GM06990 (cell line): ENCODE results near the gene DUSP18.

Experiments used
- DNase-seq: peaks from one replicate; pipeline ENCODE4 v3.0.0-alpha.2; 2011; ENCODE audit not compliant: insufficient read length; ENCODE audit errors: extremely low read depth
- H3K27me3 ChIP-seq: replicated peaks from 2 replicates; pipeline ENCODE4 v1.6.0; 2011; ENCODE audit warnings: low read length; ENCODE audit not compliant: control insufficient read depth, insufficient read depth
- H3K36me3 ChIP-seq: 2 replicates; pipeline ENCODE4 v1.5.1; 2011; ENCODE audit warnings: low read length; ENCODE audit not compliant: control insufficient read depth, insufficient read depth
- H3K4me3 ChIP-seq: replicated peaks from 2 replicates; pipeline ENCODE4 v1.5.1; 2011; ENCODE audit warnings: low read depth, mild to moderate bottlenecking, control low read depth, low read length
- CTCF ChIP-seq: IDR thresholded peaks from 2 replicates; pipeline ENCODE4 v1.5.1; 2011; ENCODE audit warnings: low read length, control low read depth, mild to moderate bottlenecking, inconsistent platforms; ENCODE audit not compliant: insufficient read depth, poor library complexity, severe bottlenecking

Gene DUSP18

DNA sequence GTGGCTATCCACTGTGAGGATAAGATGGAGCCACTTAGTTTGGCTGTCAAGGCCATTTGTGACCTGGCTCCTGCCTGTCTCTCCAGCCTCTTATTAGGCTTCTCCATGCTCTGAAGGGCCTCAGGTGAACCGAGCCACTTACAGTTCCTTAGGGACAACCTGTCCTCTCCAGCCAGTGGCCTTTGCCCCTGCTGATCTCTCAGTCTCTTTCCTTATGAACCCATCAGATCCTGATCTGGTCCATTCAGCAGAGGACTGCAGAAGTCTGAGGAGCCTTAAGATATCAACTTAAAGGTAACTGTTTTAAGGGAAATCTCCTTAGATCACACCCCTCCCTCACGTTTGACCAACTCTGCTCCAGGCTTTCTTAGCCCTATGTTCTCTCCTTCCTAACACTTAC is 2.4 kb downstream of the DUSP18 start:
- H3K36me3 ChIP-seq: no peaks in the 10 kb centered on the region; the same call in 1 of the 2 replicates

DNA sequence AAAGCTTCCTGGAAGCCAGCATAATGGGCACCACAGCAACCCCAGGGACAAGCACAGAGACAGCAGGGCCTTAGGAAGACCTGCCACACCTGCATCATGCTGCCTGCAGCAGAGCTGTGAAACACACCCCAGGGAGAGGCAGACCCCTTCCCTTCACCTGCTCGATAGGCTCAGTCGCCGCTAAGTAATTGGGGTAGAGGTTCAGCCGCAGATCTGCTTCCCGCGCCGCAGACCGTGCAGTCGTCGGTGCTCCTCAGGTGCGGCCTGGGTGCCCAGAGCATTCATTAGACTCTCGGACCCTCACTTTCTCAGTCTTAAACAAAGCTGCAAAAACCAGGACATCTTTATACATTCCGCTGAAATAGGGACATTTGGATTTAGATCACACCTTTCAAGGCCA is 2.9 kb downstream of the DUSP18 start:
- no peak for DNase-seq
- no peak overlapping the region for H3K4me3 ChIP-seq
- TF ChIP-seq CTCF: no peak
- H3K36me3 ChIP-seq: no peaks in the 10 kb centered on the region; the same call in 1 of the 2 replicates
- no peaks in the 10 kb centered on the region for H3K27me3 ChIP-seq

More for the DNA sequence above, 2.4 kb downstream of the DUSP18 start:
- TF ChIP-seq CTCF: no peak
- Histone ChIP-seq H3K4me3 (no peak overlapping the region), H3K27me3 (no peaks in the 10 kb centered on the region)
- DNase-seq: no peak

DNA sequence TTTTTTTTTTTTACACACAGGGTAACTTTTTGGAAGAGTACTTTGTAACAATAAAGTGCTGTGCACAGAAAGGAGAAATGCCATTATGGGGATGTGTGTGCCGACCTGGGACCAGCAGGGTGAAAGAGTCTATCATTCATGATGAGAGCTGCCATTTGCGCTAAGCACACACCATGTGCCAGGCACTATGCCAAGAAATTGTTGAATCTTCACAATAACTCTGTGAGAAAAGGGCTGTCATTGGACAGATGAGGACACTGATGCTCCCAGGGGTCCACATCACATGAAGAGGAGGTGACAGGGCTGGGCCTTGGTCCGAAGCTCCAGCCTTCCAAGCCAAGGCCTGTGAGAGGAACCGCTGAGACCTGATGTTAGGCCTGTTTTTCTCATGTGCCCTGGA is 5.6 kb downstream of the DUSP18 start:
- TF ChIP-seq CTCF: no peak

DNA sequence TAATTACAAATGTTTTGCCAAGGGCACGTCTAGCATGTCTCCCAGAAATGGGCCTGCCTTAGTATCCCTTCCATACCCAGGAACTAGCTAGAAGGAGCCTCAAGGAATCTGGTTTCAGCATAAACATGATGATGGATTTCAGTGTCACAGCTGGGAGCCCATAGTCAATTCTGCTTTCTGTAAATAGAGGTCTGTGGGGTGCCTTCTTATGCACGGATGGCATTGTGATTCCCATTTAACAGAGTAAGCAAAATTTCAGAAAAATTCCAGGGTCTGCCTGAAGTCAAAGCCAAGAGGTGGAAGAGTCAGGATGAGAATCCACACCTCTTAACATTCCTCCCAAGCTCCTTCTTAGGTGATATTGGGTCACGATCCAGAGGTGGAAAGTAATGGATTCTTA is 12.1 kb downstream of the DUSP18 start:
- no peak overlapping the region for H3K4me3 ChIP-seq
- no peaks in the 10 kb centered on the region for H3K27me3 ChIP-seq
- no peaks in the 10 kb centered on the region for H3K36me3 ChIP-seq
- no peak for TF ChIP-seq CTCF
- DNase-seq: no peak

More for the DNA sequence above, 5.6 kb downstream of the DUSP18 start:
- no peaks in the 10 kb centered on the region for H3K27me3 ChIP-seq
- no peak overlapping the region for H3K4me3 ChIP-seq
- no peak for DNase-seq
- no peaks in the 10 kb centered on the region; the same call in 1 of the 2 replicates for H3K36me3 ChIP-seq

DNA sequence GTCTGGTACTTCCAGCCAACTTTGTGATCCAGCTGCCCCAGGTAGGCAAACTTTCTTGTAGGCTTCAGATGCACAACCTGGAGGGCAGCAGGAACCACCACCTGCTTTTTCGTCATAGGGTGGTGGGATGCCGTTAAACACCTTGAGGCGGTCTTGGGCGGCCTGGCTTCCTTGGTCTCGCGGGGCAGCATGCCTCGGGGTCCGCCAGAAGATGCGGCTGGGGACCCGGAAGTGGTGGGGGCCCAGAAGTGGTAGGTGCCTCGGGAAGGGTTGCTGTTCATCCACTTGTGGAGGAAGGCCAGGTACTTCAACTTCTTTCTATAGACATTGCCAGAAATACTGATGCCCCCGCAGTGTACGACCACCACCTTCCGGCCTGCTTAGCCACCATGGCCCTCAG is 13.3 kb downstream of the DUSP18 start:
- no peak for TF ChIP-seq CTCF
- no peaks in the 10 kb centered on the region for H3K36me3 ChIP-seq
- H3K27me3 ChIP-seq: no peaks in the 10 kb centered on the region
- H3K4me3 ChIP-seq: no peak overlapping the region
- no peak for DNase-seq

- Histone ChIP-seq H3K4me3 (no peak overlapping the region), H3K36me3 (no peaks in the 10 kb centered on the region), H3K27me3 (no peaks in the 10 kb centered on the region)
- DNase-seq: no peak
- no peak for TF ChIP-seq CTCF
Observed at GRCh38 chr22:30652852-30653251, 14.8 kb downstream of the DUSP18 start.
